ENCODE results near the gene SDK1. TPM values are rescaled to one million over a fixed set of nuclear protein-coding genes. Genes with fewer than 3 reads are reported as not detected.

Gene SDK1
- total and polyA plus RNA-seq, 2 of the 8 experiments (the other 6 are each of a cell fraction or from before 2014, with no cell fraction given): 3.3 to 7.2 TPM

- TF ChIP-seq BRCA1 (IDR thresholded peaks at IDR 0.05; ENCODE audit: low read depth, low read length) (no peak), EGR1 (IDR thresholded peaks at IDR 0.05; ENCODE audit: borderline replicate concordance, low read depth, low read length) (no peak), CTCF (IDR thresholded peaks at IDR 0.05; ENCODE audit: control extremely low read depth in 1 of 3, insufficient read depth in 1 of 3, low read depth in 1 of 3, low read length in 3 of 3) (no peak)
Observed at GRCh38 chr7:3501671-3502070, 200.6 kb downstream of the SDK1 start (continued).
